SK-N-SH (cell line): ENCODE measurements around the gene MYO1E. TPM values are rescaled to one million over a fixed set of nuclear protein-coding genes. Genes with fewer than 3 reads are reported as not detected.

ENCODE experiments used
- CTCF ChIA-PET: fragments of 300-600, 350-600 bp; formaldehyde crosslinking; extraction: SDS; loops from one replicate; lab custom pipeline; 2021; lab: Yijun Ruan, JAX
- POLR2A ChIA-PET: fragments of 350-600 bp; sonication (Branson Sonifier 250); formaldehyde crosslinking; extraction: SDS; loops from one replicate; lab custom pipeline; 2020; ENCODE audit warnings: antibody characterized with exemption, inconsistent platforms; lab: Yijun Ruan, JAX
- DNase-seq: peaks from one replicate; pipeline ENCODE4 v3.0.0; 2012
- H2AFZ ChIP-seq: fragments of 200-600 bp; sonication (generic); 2 replicates; pipeline ENCODE4 v1.8.1; 2016; ENCODE audit warnings: antibody characterized with exemption, mild to moderate bottlenecking, low read depth
- H3F3A ChIP-seq: fragments of 200-600 bp; sonication (generic); replicated peaks from 2 replicates; pipeline ENCODE3; 2016; ENCODE audit warnings: antibody characterized with exemption, mild to moderate bottlenecking; ENCODE audit not compliant: insufficient read depth
- H3K27ac ChIP-seq, 2 experiments: fragments of 200-500 bp in 1 of 2; fragments of 200-600 bp in 1 of 2; sonication (Bioruptor generic) in 1 of 2; sonication (generic), shearing (Covaris generic) in 1 of 2; 2 replicates each; pipeline versions ENCODE4 v1.5.1 to v1.6.1; 2014 to 2016; ENCODE audit warnings: low read depth in 2 of 2, inconsistent platforms in 1 of 2, low read length in 1 of 2, mild to moderate bottlenecking in 1 of 2, mixed read lengths in 1 of 2
- H3K27me3 ChIP-seq: fragments of 200-600 bp; sonication (generic), shearing (Covaris generic); 2 replicates; pipeline ENCODE4 v1.6.1; 2016; ENCODE audit warnings: mixed run types; ENCODE audit not compliant: insufficient read depth
- H3K36me3 ChIP-seq, 2 experiments: fragments of 200-500 bp in 1 of 2; fragments of 200-600 bp in 1 of 2; sonication (Bioruptor generic) in 1 of 2; sonication (generic) in 1 of 2; replicated peaks in 1 of 2; 2 replicates each; pipeline versions ENCODE3 to v1.5.1; 2014 to 2016; ENCODE audit warnings: low read length in 1 of 2, mild to moderate bottlenecking in 1 of 2; ENCODE audit not compliant: insufficient read depth in 2 of 2, control insufficient read depth in 1 of 2
- H3K4me1 ChIP-seq, 2 experiments: fragments of 200-500 bp in 1 of 2; fragments of 200-600 bp in 1 of 2; sonication (Bioruptor generic) in 1 of 2; sonication (generic), shearing (Covaris generic) in 1 of 2; 2 replicates each; pipeline versions ENCODE4 v1.5.1 to v1.6.1; 2014 to 2016; ENCODE audit warnings: low read depth in 1 of 2, low read length in 1 of 2, mixed run types in 1 of 2; ENCODE audit not compliant: insufficient read depth in 2 of 2, control insufficient read depth in 1 of 2
- H3K4me2 ChIP-seq: fragments of 200-600 bp; sonication (generic), shearing (Covaris generic); 2 replicates; pipeline ENCODE4 v1.6.1; 2017; ENCODE audit warnings: mixed run types
- H3K4me3 ChIP-seq, 2 experiments: fragments of 200-500 bp in 1 of 2; fragments of 200-600 bp in 1 of 2; sonication (Bioruptor generic) in 1 of 2; sonication (generic), shearing (Covaris generic) in 1 of 2; 2 replicates each; pipeline versions ENCODE4 v1.5.1 to v1.8.1; 2014 to 2016; ENCODE audit warnings: low read depth in 2 of 2, inconsistent platforms in 1 of 2, low read length in 1 of 2, mild to moderate bottlenecking in 1 of 2, mixed read lengths in 1 of 2, moderate library complexity in 1 of 2
- H3K79me2 ChIP-seq: fragments of 200-600 bp; sonication (generic); 2 replicates; pipeline ENCODE4 v1.8.1; 2017; ENCODE audit warnings: mild to moderate bottlenecking; ENCODE audit not compliant: insufficient read depth
- H3K9ac ChIP-seq: fragments of 200-600 bp; sonication (generic); 2 replicates; pipeline ENCODE4 v1.6.1; 2017; ENCODE audit warnings: mixed run types
- H3K9me2 ChIP-seq: fragments of 200-600 bp; sonication (generic); 2 replicates; pipeline ENCODE4 v1.6.1; 2017; ENCODE audit warnings: mixed run types
- H3K9me3 ChIP-seq: fragments of 200-600 bp; sonication (generic); 2 replicates; pipeline ENCODE4 v1.6.1; 2017; ENCODE audit warnings: mixed run types, mild to moderate bottlenecking, moderate library complexity
- H4K20me1 ChIP-seq: fragments of 200-600 bp; sonication (generic); 2 replicates; pipeline ENCODE4 v1.6.1; 2017; ENCODE audit warnings: mild to moderate bottlenecking, mixed run types; ENCODE audit not compliant: insufficient read depth
- CHD2 ChIP-seq: fragments of 150-350 bp; IDR thresholded peaks from 2 replicates; pipeline ENCODE4 v1.6.1; 2018; ENCODE audit warnings: low read length; ENCODE audit not compliant: partially characterized antibody
- FOSL2 ChIP-seq: IDR thresholded peaks from 2 replicates; pipeline ENCODE4 v1.4.0; 2012; ENCODE audit warnings: low read depth, mild to moderate bottlenecking, moderate library complexity, borderline replicate concordance
- FOXJ3 ChIP-seq: sonication (generic); formaldehyde crosslinking; IDR thresholded peaks from 2 replicates; pipeline ENCODE4 v1.5.1; 2020; ENCODE audit warnings: mild to moderate bottlenecking, missing genetic modification reagents
- FOXM1 ChIP-seq: IDR thresholded peaks from 2 replicates; pipeline ENCODE4 v1.4.0; 2012; ENCODE audit warnings: low read depth, mild to moderate bottlenecking
- GABPA ChIP-seq: IDR thresholded peaks from 2 replicates; pipeline ENCODE4 v1.4.0; 2012; ENCODE audit warnings: low read depth, mild to moderate bottlenecking
- MEF2A ChIP-seq: IDR thresholded peaks from 2 replicates; pipeline ENCODE4 v1.4.0; 2012; ENCODE audit warnings: low read depth, borderline replicate concordance
- MXI1 ChIP-seq: IDR thresholded peaks from 2 replicates; pipeline ENCODE4 v1.6.1; 2012; ENCODE audit warnings: mild to moderate bottlenecking, low read depth, low read length, improper control_type of control experiment
- NFIC ChIP-seq: IDR thresholded peaks from 2 replicates; pipeline ENCODE4 v1.4.0; 2012; ENCODE audit warnings: borderline replicate concordance
- RAD21 ChIP-seq: IDR thresholded peaks from 2 replicates; pipeline ENCODE4 v1.6.1; 2012; ENCODE audit warnings: mild to moderate bottlenecking, low read length
- RCOR1 ChIP-seq: fragments of 150-350 bp; IDR thresholded peaks from 2 replicates; pipeline ENCODE4 v1.6.1; 2017; ENCODE audit warnings: antibody characterized with exemption, low read length
- SIN3A ChIP-seq: IDR thresholded peaks from 2 replicates; pipeline ENCODE4 v1.6.1; 2012; ENCODE audit warnings: low read depth, mild to moderate bottlenecking, low read length, moderate library complexity, borderline replicate concordance
- SMC3 ChIP-seq: IDR thresholded peaks from 2 replicates; pipeline ENCODE4 v1.6.1; 2012; ENCODE audit warnings: low read depth, low read length, improper control_type of control experiment
- TAF1 ChIP-seq: IDR thresholded peaks from 2 replicates; pipeline ENCODE4 v1.6.1; 2012; ENCODE audit warnings: low read depth, mild to moderate bottlenecking, low read length, moderate library complexity, borderline replicate concordance
- TCF12 ChIP-seq: IDR thresholded peaks from 2 replicates; pipeline ENCODE4 v1.4.0; 2012
- WGBS: methylation state at CpG from one replicate; pipeline ENCODE4 v1.1.6; 2017; ENCODE audit warnings: low lambda C conversion rate; 5-methylcytosine and 5-hydroxymethylcytosine counted together
- polyA plus RNA-seq, 3 experiments: library from polyadenylated mRNA; depleted of rRNA; stranded (reverse); fragments of >200 nt; gene quantifications; 2 replicates each; pipeline ENCODE4 v1.2.3, GENCODE V29; 2012
- TF ChIP-seq, protein P1 (sequence below): IDR thresholded peaks from 2 replicates; pipeline ENCODE4; 2012
- TF ChIP-seq, protein P2 (sequence below): fragments of 200-600 bp; sonication (generic); IDR thresholded peaks from 2 replicates; pipeline ENCODE4 v1.6.1; 2017; ENCODE audit warnings: antibody characterized with exemption, mild to moderate bottlenecking, moderate library complexity
- TF ChIP-seq, protein P3 (sequence below): IDR thresholded peaks from 2 replicates; pipeline ENCODE4 v1.4.0; 2012; ENCODE audit warnings: low read depth, borderline replicate concordance
- TF ChIP-seq, protein P4 (sequence below): fragments of 150-350 bp; IDR thresholded peaks from 2 replicates; pipeline ENCODE4 v1.6.1; 2017; ENCODE audit warnings: antibody characterized with exemption, low read length, low read depth, borderline replicate concordance

Gene MYO1E
- polyA plus RNA-seq, 1 of the 3 experiments (the other 2 are of a cell fraction), result 9.7 TPM

DNA sequence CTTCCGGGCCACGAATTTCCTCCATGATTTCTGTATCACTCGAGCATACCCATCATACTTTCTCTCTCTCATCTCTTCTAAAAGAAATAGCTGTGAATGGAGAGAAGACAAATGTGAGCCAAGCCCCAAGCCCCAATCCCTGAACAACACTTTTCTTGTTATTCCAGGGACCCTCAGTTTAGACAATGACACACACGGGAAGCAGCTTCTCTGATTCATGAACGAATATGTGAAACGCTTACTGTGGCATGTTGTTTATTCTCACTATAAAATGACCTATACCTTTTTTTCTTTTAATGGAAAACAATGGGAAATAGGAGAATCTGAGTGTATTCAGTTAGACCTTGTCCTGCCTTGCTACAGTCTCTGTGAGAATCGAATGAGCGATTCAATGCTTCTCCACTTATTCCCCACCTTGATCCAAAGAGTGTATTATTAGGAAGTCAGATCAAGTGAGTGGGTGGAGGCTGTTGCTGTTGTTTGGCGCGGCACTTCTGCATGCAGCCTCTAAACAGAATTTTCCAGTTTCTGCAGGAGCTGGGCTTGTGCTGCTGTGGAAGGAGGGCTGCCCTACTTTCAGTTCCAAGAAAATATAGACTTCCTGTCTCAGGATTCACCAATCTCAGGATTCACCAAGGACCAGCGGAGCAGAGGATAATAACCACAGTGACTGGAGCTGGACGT is 198.4 kb downstream of the MYO1E start:
- H3K9me2 ChIP-seq, result no peaks in the 10 kb centered on the region
- ChIA-PET CTCF (interaction anchor here (0.9 to 2.3 kb wide), 14 partner anchors 8 to 358 kb away, joined by 3 to 11 read pairs (median 7); no protein-coding TSS in a partner anchor), POLR2A (no interaction called here)
- no peak overlapping the region for H3K9ac ChIP-seq
- H3K4me3 ChIP-seq, result no peak overlapping the region
- H3K27ac ChIP-seq, result no peak overlapping the region; a peak in 1 of 4 replicates
- 91% methylated on average over 11 of the region's 12 CpGs for WGBS
- no peak for TF ChIP-seq CHD2
- TF ChIP-seq GABPA, result no peak
- no peak for TF ChIP-seq RAD21
- H3K9me3 ChIP-seq, result no peaks in the 10 kb centered on the region
- H3F3A ChIP-seq, result peaks cover 29% of the 10 kb centered on the region
- H3K4me1 ChIP-seq, result peaks cover 17 to 33% of the 10 kb centered on the region in 2 experiments; a peak in 3 of 4 replicates
- no peaks in the 10 kb centered on the region for H3K79me2 ChIP-seq
- peaks cover 0 to 14% of the 10 kb centered on the region in 2 experiments for H3K36me3 ChIP-seq
- no peaks in the 10 kb centered on the region for H3K27me3 ChIP-seq
- H3K4me2 ChIP-seq, result no peak overlapping the region
- no peak overlapping the region for H2AFZ ChIP-seq
- H4K20me1 ChIP-seq, result no peaks in the 10 kb centered on the region
- no peak for DNase-seq

DNA sequence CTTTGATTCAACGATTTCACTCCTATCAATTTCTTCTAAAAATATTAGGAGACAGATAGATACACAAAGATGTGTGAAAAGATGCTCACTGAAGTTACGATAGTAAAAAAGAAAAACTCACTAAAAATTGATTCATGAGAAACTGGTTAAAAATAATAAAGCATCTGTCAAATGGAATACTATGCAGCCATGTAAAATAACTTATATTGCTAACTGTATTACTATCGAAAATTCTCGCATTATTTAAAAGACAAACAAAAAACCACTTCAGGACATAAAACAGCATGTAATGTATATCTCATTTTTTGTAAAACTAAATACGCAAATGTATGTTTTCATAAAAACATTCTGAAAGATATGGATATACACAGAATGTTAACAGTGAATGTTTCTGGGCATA is 199.5 kb downstream of the MYO1E start:
- Histone ChIP-seq H3K9ac (no peak overlapping the region), H3K27me3 (no peaks in the 10 kb centered on the region), H2AFZ (no peak overlapping the region), H3K79me2 (no peaks in the 10 kb centered on the region), H3K36me3 (peaks cover 0 to 14% of the 10 kb centered on the region in 2 experiments), H3K9me2 (no peaks in the 10 kb centered on the region), H3K9me3 (no peaks in the 10 kb centered on the region), H3F3A (peaks cover 36% of the 10 kb centered on the region), H3K4me1 (peaks cover 17 to 44% of the 10 kb centered on the region in 2 experiments; a peak in 3 of 4 replicates), H3K4me3 (no peak overlapping the region), H3K4me2 (no peak overlapping the region), H4K20me1 (no peaks in the 10 kb centered on the region), H3K27ac (no peak overlapping the region)
- POLR2A ChIA-PET, result no interaction called here
- CTCF ChIA-PET, result interaction anchor here (1.0 to 2.3 kb wide), 7 partner anchors 11 to 323 kb away, joined by 3 to 9 read pairs (median 6); no protein-coding TSS in a partner anchor
- TF ChIP-seq, protein P1, sequence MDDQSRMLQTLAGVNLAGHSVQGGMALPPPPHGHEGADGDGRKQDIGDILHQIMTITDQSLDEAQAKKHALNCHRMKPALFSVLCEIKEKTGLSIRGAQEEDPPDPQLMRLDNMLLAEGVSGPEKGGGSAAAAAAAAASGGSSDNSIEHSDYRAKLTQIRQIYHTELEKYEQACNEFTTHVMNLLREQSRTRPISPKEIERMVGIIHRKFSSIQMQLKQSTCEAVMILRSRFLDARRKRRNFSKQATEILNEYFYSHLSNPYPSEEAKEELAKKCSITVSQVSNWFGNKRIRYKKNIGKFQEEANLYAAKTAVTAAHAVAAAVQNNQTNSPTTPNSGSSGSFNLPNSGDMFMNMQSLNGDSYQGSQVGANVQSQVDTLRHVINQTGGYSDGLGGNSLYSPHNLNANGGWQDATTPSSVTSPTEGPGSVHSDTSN, result no peak
- TF ChIP-seq SIN3A, result no peak
- no peak for TF ChIP-seq RCOR1
- no peak for TF ChIP-seq FOXJ3 (CRISPR knock-in tag)
- no peak for TF ChIP-seq FOXM1
- no peak for TF ChIP-seq MXI1
- TF ChIP-seq FOSL2, result no peak
- no peak for TF ChIP-seq TAF1
- TF ChIP-seq, protein P2, sequence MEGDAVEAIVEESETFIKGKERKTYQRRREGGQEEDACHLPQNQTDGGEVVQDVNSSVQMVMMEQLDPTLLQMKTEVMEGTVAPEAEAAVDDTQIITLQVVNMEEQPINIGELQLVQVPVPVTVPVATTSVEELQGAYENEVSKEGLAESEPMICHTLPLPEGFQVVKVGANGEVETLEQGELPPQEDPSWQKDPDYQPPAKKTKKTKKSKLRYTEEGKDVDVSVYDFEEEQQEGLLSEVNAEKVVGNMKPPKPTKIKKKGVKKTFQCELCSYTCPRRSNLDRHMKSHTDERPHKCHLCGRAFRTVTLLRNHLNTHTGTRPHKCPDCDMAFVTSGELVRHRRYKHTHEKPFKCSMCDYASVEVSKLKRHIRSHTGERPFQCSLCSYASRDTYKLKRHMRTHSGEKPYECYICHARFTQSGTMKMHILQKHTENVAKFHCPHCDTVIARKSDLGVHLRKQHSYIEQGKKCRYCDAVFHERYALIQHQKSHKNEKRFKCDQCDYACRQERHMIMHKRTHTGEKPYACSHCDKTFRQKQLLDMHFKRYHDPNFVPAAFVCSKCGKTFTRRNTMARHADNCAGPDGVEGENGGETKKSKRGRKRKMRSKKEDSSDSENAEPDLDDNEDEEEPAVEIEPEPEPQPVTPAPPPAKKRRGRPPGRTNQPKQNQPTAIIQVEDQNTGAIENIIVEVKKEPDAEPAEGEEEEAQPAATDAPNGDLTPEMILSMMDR, result no peak
- no peak for TF ChIP-seq MEF2A
- TF ChIP-seq CHD2, result no peak
- TF ChIP-seq, protein P3, sequence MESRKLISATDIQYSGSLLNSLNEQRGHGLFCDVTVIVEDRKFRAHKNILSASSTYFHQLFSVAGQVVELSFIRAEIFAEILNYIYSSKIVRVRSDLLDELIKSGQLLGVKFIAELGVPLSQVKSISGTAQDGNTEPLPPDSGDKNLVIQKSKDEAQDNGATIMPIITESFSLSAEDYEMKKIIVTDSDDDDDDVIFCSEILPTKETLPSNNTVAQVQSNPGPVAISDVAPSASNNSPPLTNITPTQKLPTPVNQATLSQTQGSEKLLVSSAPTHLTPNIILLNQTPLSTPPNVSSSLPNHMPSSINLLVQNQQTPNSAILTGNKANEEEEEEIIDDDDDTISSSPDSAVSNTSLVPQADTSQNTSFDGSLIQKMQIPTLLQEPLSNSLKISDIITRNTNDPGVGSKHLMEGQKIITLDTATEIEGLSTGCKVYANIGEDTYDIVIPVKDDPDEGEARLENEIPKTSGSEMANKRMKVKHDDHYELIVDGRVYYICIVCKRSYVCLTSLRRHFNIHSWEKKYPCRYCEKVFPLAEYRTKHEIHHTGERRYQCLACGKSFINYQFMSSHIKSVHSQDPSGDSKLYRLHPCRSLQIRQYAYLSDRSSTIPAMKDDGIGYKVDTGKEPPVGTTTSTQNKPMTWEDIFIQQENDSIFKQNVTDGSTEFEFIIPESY, result no peak
- no peak for TF ChIP-seq TCF12
- TF ChIP-seq SMC3, result no peak
- TF ChIP-seq NFIC, result no peak
- TF ChIP-seq, protein P4, sequence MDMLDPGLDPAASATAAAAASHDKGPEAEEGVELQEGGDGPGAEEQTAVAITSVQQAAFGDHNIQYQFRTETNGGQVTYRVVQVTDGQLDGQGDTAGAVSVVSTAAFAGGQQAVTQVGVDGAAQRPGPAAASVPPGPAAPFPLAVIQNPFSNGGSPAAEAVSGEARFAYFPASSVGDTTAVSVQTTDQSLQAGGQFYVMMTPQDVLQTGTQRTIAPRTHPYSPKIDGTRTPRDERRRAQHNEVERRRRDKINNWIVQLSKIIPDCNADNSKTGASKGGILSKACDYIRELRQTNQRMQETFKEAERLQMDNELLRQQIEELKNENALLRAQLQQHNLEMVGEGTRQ, result no peak
- DNase-seq, result no peak
- WGBS, result 95% methylated on average over 5 of the region's 5 CpGs
